SJSA1 (cell line): ENCODE results near the gene USP4. TPM values are rescaled to one million over a fixed set of nuclear protein-coding genes. Genes with fewer than 3 reads are reported as not detected.
A peak's percentile ranks its signal among the peaks of the same experiment; 100 is the strongest.

Source experiments
- DNase-seq, 2 experiments: peaks; one replicate each; pipeline ENCODE4 v3.0.0-alpha.2; 2015 to 2020; ENCODE audit warnings: low spot score in 2 of 2, low read depth in 1 of 2
- H3K27ac ChIP-seq: fragments of 250-450 bp; sonication (Bioruptor Pico); 2 replicates; pipeline ENCODE4 v1.5.1; 2020; ENCODE audit warnings: mild to moderate bottlenecking, moderate library complexity
- H3K27me3 ChIP-seq: fragments of 250-450 bp; sonication (Bioruptor Pico); replicated peaks from 2 replicates; pipeline ENCODE4 v1.5.1; 2020; ENCODE audit warnings: mild to moderate bottlenecking, moderate library complexity
- H3K36me3 ChIP-seq: fragments of 250-450 bp; sonication (Bioruptor Pico); 2 replicates; pipeline ENCODE4 v1.5.1; 2020; ENCODE audit warnings: mild to moderate bottlenecking
- H3K4me1 ChIP-seq: fragments of 250-450 bp; sonication (Bioruptor Pico); replicated peaks from 2 replicates; pipeline ENCODE4 v1.6.1; 2021; ENCODE audit warnings: mild to moderate bottlenecking
- H3K4me3 ChIP-seq: fragments of 250-450 bp; sonication (Bioruptor Pico); 2 replicates; pipeline ENCODE4 v1.5.1; 2020; ENCODE audit warnings: mild to moderate bottlenecking
- H3K9me3 ChIP-seq: fragments of 250-450 bp; sonication (Bioruptor Pico); replicated peaks from 2 replicates; pipeline ENCODE4 v1.5.1; 2020; ENCODE audit warnings: mild to moderate bottlenecking
- total RNA-seq: library from RNA; depleted of rRNA; stranded (reverse); fragments of >200 nt; shearing (Covaris generic); gene quantifications from 2 replicates; pipeline ENCODE4 v1.2.3, GENCODE V29; 2014; rRNA removed

The USP4 gene, protein sequence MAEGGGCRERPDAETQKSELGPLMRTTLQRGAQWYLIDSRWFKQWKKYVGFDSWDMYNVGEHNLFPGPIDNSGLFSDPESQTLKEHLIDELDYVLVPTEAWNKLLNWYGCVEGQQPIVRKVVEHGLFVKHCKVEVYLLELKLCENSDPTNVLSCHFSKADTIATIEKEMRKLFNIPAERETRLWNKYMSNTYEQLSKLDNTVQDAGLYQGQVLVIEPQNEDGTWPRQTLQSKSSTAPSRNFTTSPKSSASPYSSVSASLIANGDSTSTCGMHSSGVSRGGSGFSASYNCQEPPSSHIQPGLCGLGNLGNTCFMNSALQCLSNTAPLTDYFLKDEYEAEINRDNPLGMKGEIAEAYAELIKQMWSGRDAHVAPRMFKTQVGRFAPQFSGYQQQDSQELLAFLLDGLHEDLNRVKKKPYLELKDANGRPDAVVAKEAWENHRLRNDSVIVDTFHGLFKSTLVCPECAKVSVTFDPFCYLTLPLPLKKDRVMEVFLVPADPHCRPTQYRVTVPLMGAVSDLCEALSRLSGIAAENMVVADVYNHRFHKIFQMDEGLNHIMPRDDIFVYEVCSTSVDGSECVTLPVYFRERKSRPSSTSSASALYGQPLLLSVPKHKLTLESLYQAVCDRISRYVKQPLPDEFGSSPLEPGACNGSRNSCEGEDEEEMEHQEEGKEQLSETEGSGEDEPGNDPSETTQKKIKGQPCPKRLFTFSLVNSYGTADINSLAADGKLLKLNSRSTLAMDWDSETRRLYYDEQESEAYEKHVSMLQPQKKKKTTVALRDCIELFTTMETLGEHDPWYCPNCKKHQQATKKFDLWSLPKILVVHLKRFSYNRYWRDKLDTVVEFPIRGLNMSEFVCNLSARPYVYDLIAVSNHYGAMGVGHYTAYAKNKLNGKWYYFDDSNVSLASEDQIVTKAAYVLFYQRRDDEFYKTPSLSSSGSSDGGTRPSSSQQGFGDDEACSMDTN
- 7.8 and 11.5 TPM in 2 replicates for total RNA-seq

GRCh38 chr3:49339941-49340800 lies at the start of gene USP4:
Gene USP4 (minus strand): TSS chr3:49340053. CDS start chr3:49340024, 29 bp downstream.
- peaks cover 23% of the 10 kb centered on the region for H3K36me3 ChIP-seq
- peak within 1 kb of the TSS; percentile 80 for H3K27ac ChIP-seq
- DNase-seq = peak; percentile 86 to 88
- peak within 1 kb of the TSS; percentile 67 for H3K4me3 ChIP-seq
- no peaks in the 10 kb centered on the region for H3K9me3 ChIP-seq
- peaks cover 31% of the 10 kb centered on the region for H3K4me1 ChIP-seq
- no peaks in the 10 kb centered on the region for H3K27me3 ChIP-seq

- Histone ChIP-seq H3K4me3 (no peak overlapping the region), H3K27me3 (no peaks in the 10 kb centered on the region), H3K4me1 (peaks cover 11% of the 10 kb centered on the region), H3K9me3 (no peaks in the 10 kb centered on the region), H3K27ac (no peak overlapping the region), H3K36me3 (peaks cover 30% of the 10 kb centered on the region)
- DNase-seq = no peak
These were observed 49.4 kb upstream of the USP4 start for GRCh38 chr3:49389297-49389696.

DNA sequence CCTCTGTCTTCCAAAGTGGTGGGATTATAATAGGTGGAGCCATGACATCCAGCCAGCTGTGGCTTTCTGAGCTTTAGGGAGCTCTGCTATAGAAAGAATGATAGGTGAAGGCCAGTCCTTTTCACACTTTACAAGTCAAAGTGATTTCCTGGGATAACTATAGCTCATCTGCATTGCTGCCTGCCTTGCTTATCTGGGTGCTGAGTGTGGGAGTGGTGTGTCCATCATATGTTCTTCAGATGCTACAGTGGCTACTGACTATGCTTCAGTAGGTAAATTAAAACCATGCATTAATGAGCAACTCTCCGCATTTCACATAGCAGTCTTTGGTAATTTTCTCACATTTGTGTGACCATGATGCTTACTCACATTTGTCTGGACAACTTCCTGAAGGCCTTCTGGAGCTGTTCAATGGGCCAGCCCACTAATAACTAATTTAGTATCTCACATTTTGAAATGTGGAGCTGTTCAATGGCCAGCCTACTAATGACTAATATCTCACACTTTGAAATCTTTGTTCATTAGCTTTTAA lies 48.5 kb upstream of the USP4 start:
- peaks cover 26% of the 10 kb centered on the region for H3K36me3 ChIP-seq
- no peak for DNase-seq
- H3K4me3 ChIP-seq = no peak overlapping the region
- H3K4me1 ChIP-seq = peaks cover 11% of the 10 kb centered on the region
- no peaks in the 10 kb centered on the region for H3K9me3 ChIP-seq
- H3K27me3 ChIP-seq = no peaks in the 10 kb centered on the region
- no peak overlapping the region; the same call in 1 of the 2 replicates for H3K27ac ChIP-seq

- H3K27ac ChIP-seq = no peak overlapping the region
- no peaks in the 10 kb centered on the region for H3K9me3 ChIP-seq
- H3K4me1 ChIP-seq = peaks cover 11% of the 10 kb centered on the region
- H3K27me3 ChIP-seq = no peaks in the 10 kb centered on the region
- no peak overlapping the region for H3K4me3 ChIP-seq
- peaks cover 21% of the 10 kb centered on the region for H3K36me3 ChIP-seq
- DNase-seq = peak in 1 of 2 experiments; percentile 46
These were observed 47.9 kb upstream of the USP4 start for GRCh38 chr3:49387721-49388120.

- Histone ChIP-seq H3K4me1 (peaks cover 11% of the 10 kb centered on the region), H3K27me3 (no peaks in the 10 kb centered on the region), H3K36me3 (peaks cover 17% of the 10 kb centered on the region), H3K27ac (no peak overlapping the region), H3K9me3 (no peaks in the 10 kb centered on the region), H3K4me3 (no peak overlapping the region)
- DNase-seq = no peak
These were observed 46.4 kb upstream of the USP4 start for GRCh38 chr3:49386056-49386756.

DNA sequence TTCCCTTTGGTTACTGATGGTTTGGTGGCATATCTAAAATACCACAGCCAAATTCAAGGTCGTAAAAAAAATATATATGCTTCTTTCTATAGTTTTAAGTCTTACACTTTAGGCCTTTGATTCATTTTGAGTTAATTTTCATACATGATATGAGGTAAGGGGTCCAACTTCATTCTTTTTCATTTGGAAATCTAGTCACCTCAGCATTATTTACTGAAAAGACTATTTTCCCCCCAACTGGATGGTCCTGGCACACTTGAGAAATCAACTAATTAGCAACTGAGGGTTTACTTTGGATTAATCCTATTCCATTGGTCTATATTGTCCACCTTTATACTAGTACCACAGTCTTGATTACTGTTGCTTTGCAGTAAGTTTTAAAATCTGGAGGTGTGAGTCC lies 45.8 kb upstream of the USP4 start:
- H3K27ac ChIP-seq = no peak overlapping the region
- H3K9me3 ChIP-seq = no peaks in the 10 kb centered on the region
- DNase-seq = no peak
- H3K27me3 ChIP-seq = no peaks in the 10 kb centered on the region
- peaks cover 15% of the 10 kb centered on the region for H3K4me1 ChIP-seq
- H3K4me3 ChIP-seq = no peak overlapping the region
- peaks cover 17% of the 10 kb centered on the region for H3K36me3 ChIP-seq

DNA sequence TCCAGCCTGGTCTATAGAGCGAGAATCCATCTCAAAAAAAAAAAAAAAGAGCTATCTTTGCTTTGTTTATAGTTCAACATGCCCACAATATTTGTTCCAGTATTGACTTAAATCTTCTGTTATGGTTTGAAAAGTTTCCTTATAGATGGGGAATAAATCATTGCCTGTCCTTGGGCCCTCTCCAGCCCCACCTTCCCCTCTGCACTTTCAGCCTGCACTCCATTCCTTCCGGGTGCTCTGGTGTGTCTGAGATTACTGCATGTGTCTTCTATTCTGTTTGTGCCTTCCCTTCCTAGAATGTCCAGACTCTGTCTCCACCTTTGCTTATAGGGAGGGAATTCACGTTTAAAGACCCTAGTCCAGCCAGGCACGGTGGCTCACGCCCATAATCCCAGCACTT lies 43.5 kb upstream of the USP4 start:
- Histone ChIP-seq H3K4me3 (no peak overlapping the region), H3K4me1 (peaks cover 30% of the 10 kb centered on the region), H3K36me3 (peaks cover 7% of the 10 kb centered on the region), H3K9me3 (no peaks in the 10 kb centered on the region), H3K27ac (no peak overlapping the region), H3K27me3 (no peaks in the 10 kb centered on the region)
- no peak for DNase-seq

DNA sequence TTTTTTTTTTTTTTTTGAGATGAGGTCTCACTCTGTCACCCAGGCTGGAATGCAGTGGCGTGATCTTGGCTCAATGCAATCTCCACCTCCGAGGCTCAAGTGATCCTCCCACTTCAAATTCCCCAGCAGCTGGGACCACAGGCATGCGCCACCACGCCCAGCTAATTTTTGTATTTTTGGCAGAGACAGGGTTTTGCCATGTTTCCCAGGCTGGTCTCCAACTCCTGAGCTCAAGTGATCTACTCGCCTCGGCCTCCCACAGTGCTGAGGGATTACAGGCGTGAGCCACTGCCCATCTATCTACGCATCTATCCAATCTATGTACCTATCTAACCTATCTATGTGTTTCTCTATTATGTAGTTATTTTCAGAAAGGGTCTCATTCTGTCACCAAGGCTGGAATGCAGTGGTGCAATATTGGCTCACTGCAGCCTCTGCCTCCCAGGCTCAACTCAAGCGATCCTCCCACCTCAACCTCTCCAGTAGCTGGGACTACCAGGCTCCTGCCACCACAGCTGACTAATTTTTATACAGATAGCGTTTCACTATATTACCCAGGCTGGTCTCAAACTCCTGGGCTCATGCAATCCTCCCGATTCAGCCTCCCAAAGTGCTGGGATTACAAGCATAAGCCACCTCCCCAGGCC lies 38.5 kb upstream of the USP4 start:
- Histone ChIP-seq H3K27me3 (no peaks in the 10 kb centered on the region), H3K4me3 (no peak overlapping the region), H3K9me3 (no peaks in the 10 kb centered on the region), H3K4me1 (peaks cover 34% of the 10 kb centered on the region), H3K36me3 (peaks cover 29% of the 10 kb centered on the region), H3K27ac (peak overlapping the region; percentile 80)
- DNase-seq = peak; percentile 90

DNA sequence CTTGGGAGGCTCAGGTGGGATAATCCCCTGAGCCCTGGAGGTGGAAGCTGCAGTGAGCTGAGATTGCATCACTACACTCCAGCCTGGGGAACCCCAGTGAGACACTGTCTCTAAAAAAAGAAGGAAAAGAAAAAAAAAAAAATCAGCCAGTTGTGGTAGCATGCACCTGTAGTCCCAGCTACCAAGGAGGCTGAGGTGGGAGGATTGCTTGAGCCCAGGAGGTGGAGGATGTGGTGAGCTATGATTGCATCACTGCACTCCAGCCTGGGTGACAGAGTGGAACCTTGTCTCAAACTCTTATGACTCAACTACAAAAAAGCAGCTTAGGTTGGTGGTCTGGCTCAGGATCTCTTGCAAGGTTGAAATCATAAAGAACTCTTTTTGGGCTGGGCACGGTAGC lies 37.6 kb upstream of the USP4 start:
- H3K4me1 ChIP-seq = peaks cover 34% of the 10 kb centered on the region
- no peaks in the 10 kb centered on the region for H3K9me3 ChIP-seq
- H3K27me3 ChIP-seq = no peaks in the 10 kb centered on the region
- H3K36me3 ChIP-seq = peaks cover 37% of the 10 kb centered on the region
- H3K4me3 ChIP-seq = no peak overlapping the region
- peak; percentile 38 to 50 for DNase-seq
- peak overlapping the region; percentile 80 for H3K27ac ChIP-seq

DNA sequence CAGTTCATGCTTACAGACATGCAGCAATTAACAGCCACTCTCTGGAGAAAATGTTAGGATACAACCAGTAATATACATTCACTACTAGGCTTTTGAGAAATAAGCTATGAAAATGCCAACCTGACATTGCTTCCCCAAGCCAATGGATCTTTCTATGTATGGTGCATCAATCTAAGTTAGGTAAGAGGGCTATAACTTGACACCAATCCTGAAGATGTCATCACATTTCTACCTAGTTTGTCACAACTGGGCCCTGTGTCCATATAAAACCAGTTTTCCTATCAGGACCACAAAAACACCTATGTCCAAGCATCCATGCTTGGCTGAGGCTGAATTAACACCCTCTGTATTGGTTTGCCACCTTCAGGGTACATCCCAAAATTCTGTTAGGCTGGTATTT lies 32.1 kb upstream of the USP4 start:
- peaks cover 72% of the 10 kb centered on the region for H3K36me3 ChIP-seq
- no peak overlapping the region for H3K4me3 ChIP-seq
- no peaks in the 10 kb centered on the region for H3K27me3 ChIP-seq
- no peaks in the 10 kb centered on the region for H3K9me3 ChIP-seq
- H3K4me1 ChIP-seq = no peaks in the 10 kb centered on the region
- no peak overlapping the region for H3K27ac ChIP-seq
- DNase-seq = no peak

GRCh38 chr3:49370585-49371290 lies 30.9 kb upstream of the USP4 start:
- H3K36me3 ChIP-seq = peaks cover 79% of the 10 kb centered on the region

GRCh38 chr3:49362561-49362960 lies 22.7 kb upstream of the USP4 start:
- DNase-seq = no peak

More at GRCh38 chr3:49370585-49371290, 30.9 kb upstream of the USP4 start:
- no peaks in the 10 kb centered on the region for H3K9me3 ChIP-seq
- no peaks in the 10 kb centered on the region for H3K27me3 ChIP-seq
- H3K27ac ChIP-seq = no peak overlapping the region
- no peak overlapping the region for H3K4me3 ChIP-seq
- H3K4me1 ChIP-seq = no peaks in the 10 kb centered on the region
- DNase-seq = no peak

More at GRCh38 chr3:49362561-49362960, 22.7 kb upstream of the USP4 start:
- Histone ChIP-seq H3K27ac (no peak overlapping the region; the same call in 1 of the 2 replicates), H3K9me3 (no peaks in the 10 kb centered on the region), H3K4me3 (no peak overlapping the region), H3K4me1 (peaks cover 44% of the 10 kb centered on the region), H3K36me3 (peaks cover 86% of the 10 kb centered on the region), H3K27me3 (no peaks in the 10 kb centered on the region)
